HepG2 (cell line): ENCODE measurements around the gene AGPAT2. TPM values are rescaled to one million over a fixed set of nuclear protein-coding genes. Genes with fewer than 3 reads are reported as not detected.
A peak's percentile ranks its signal among the peaks of the same experiment; 100 is the strongest.

Source experiments
- ARNT2 ChIP-seq: sonication (generic); formaldehyde crosslinking; IDR thresholded peaks from 2 replicates; pipeline ENCODE4 v1.8.0; 2022; ENCODE audit warnings: mild to moderate bottlenecking, low read depth, missing genetic modification reagents, moderate library complexity
- ATRX ChIP-seq: sonication (generic); formaldehyde crosslinking; IDR thresholded peaks from 2 replicates; pipeline ENCODE4 v1.4.0; 2020; ENCODE audit warnings: missing genetic modification reagents, borderline replicate concordance
- CTCF ChIP-seq: sonication (generic); formaldehyde crosslinking; IDR thresholded peaks from 2 replicates; pipeline ENCODE4 v1.5.0; 2020; ENCODE audit warnings: mild to moderate bottlenecking, missing genetic modification reagents, moderate library complexity
- ETS1 ChIP-seq: sonication (generic); formaldehyde crosslinking; IDR thresholded peaks from 2 replicates; pipeline ENCODE4 v1.4.0; 2020; ENCODE audit warnings: missing genetic modification reagents
- HNRNPL ChIP-seq: fragments of 200-400 bp; formaldehyde crosslinking; IDR thresholded peaks from 2 replicates; pipeline ENCODE4 v1.6.1; 2017; ENCODE audit warnings: mild to moderate bottlenecking, low read depth, low read length
- ISL2 ChIP-seq: sonication (generic); formaldehyde crosslinking; IDR thresholded peaks from 2 replicates; pipeline ENCODE4 v1.5.0; 2020; ENCODE audit warnings: missing genetic modification reagents
- KAT2B ChIP-seq: fragments of 150-350 bp; IDR thresholded peaks from 2 replicates; pipeline ENCODE4 v1.6.1; 2014; ENCODE audit warnings: low read depth, low read length, borderline replicate concordance
- LCORL ChIP-seq, 2 experiments: fragments of 450-650 bp in 1 of 2; sonication (generic) in 1 of 2; formaldehyde crosslinking in 1 of 2; IDR thresholded peaks; 2 replicates each; pipeline versions ENCODE4 v1.5.0 to v1.6.1; 2017 to 2020; ENCODE audit warnings: antibody characterized with exemption in 1 of 2, missing genetic modification reagents in 1 of 2
- MAFK ChIP-seq, 2 experiments: IDR thresholded peaks in 1 of 2; conservative IDR thresholded peaks in 1 of 2; 2 replicates each; pipeline ENCODE4 v1.6.1; 2011; ENCODE audit warnings: improper control_type of control experiment in 2 of 2, low read length in 2 of 2
- RERE ChIP-seq: IDR thresholded peaks from 2 replicates; pipeline ENCODE4 v1.6.1; 2016; ENCODE audit warnings: low read depth, missing genetic modification reagents, missing compliant biosample characterization
- SMAD3 ChIP-seq: sonication (generic); formaldehyde crosslinking; IDR thresholded peaks from 2 replicates; pipeline ENCODE4 v1.4.0; 2020; ENCODE audit warnings: missing genetic modification reagents
- SPEN ChIP-seq: sonication (generic); formaldehyde crosslinking; IDR thresholded peaks from 2 replicates; pipeline ENCODE4 v1.5.1; 2020; ENCODE audit warnings: low read depth, mild to moderate bottlenecking, missing genetic modification reagents
- TAF1 ChIP-seq: sonication (generic); formaldehyde crosslinking; IDR thresholded peaks from 2 replicates; pipeline ENCODE4 v1.4.0; 2020; ENCODE audit warnings: missing genetic modification reagents
- ZNF180 ChIP-seq: sonication (generic); formaldehyde crosslinking; IDR thresholded peaks from 2 replicates; pipeline ENCODE4 v1.4.0; 2020; ENCODE audit warnings: low read depth, missing genetic modification reagents, borderline replicate concordance
- ZNF275 ChIP-seq: sonication (generic); formaldehyde crosslinking; IDR thresholded peaks from 2 replicates; pipeline ENCODE4 v1.8.0; 2022; ENCODE audit warnings: missing genetic modification reagents, mild to moderate bottlenecking, inconsistent platforms, borderline replicate concordance
- ZNF350 ChIP-seq: sonication (generic); formaldehyde crosslinking; IDR thresholded peaks from 2 replicates; pipeline ENCODE4 v1.4.0; 2020; ENCODE audit warnings: mild to moderate bottlenecking, low read depth, missing genetic modification reagents, borderline replicate concordance
- ZNF547 ChIP-seq: sonication (generic); formaldehyde crosslinking; IDR thresholded peaks from 2 replicates; pipeline ENCODE4 v1.5.1; 2020; ENCODE audit warnings: mild to moderate bottlenecking, missing genetic modification reagents
- ZNF678 ChIP-seq: sonication (generic); formaldehyde crosslinking; IDR thresholded peaks from 2 replicates; pipeline ENCODE4 v1.4.0; 2020; ENCODE audit warnings: mild to moderate bottlenecking, missing genetic modification reagents
- ZNF737 ChIP-seq: sonication (generic); formaldehyde crosslinking; IDR thresholded peaks from 2 replicates; pipeline ENCODE4 v1.5.0; 2020; ENCODE audit warnings: missing genetic modification reagents, mild to moderate bottlenecking, borderline replicate concordance
- ZNF891 ChIP-seq: sonication (generic); formaldehyde crosslinking; IDR thresholded peaks from 2 replicates; pipeline ENCODE4 v1.5.0; 2020; ENCODE audit warnings: mild to moderate bottlenecking, missing genetic modification reagents
- polyA plus RNA-seq, 8 experiments: library from polyadenylated mRNA; depleted of rRNA in 3 of 8; stranded (reverse) in 7 of 8; unstranded in 1 of 8; fragments of >200 nt; fragmentation: Illumina TruSeq in 4 of 8; extraction: Trizol in 4 of 8; gene quantifications; 2 replicates each; pipeline versions ENCODE4 v1.2.1 to v1.2.3, GENCODE V29; 2011 to 2016; ENCODE audit warnings: low read depth in 4 of 8, missing spikeins in 1 of 8, mixed read lengths in 1 of 8; ENCODE audit not compliant: insufficient read depth in 1 of 8
- total RNA-seq, 5 experiments: library from RNA; depleted of rRNA; stranded (reverse); fragments of >200 nt; fragmentation: Illumina TruSeq; extraction: Trizol; gene quantifications; 2 replicates each; pipeline ENCODE4 v1.2.3, GENCODE V29; 2016; ENCODE audit warnings: low read depth in 1 of 5

AGPAT2 gene
- total and polyA plus RNA-seq, 2 of the 13 experiments (the other 11 are each of a cell fraction or from before 2014, with no cell fraction given) = 3.9 to 25.8 TPM

- TF ChIP-seq ZNF275 (CRISPR knock-in tag) (no peak), CTCF (CRISPR knock-in tag) (peak; percentile 92), ATRX (no peak), ZNF678 (CRISPR knock-in tag) (no peak), SMAD3 (CRISPR knock-in tag) (no peak), ZNF350 (CRISPR knock-in tag) (no peak), ETS1 (CRISPR knock-in tag) (no peak), LCORL (IDR thresholded peaks at IDR 0.05) (no peak), LCORL (CRISPR knock-in tag; IDR thresholded peaks at IDR 0.05) (no peak), ZNF891 (0 out of 2 replicates have a peak, but pooled peaks have one; percentile 27), MAFK (conservative IDR thresholded peaks at IDR 0.05 in 1 of 2, IDR thresholded peaks at IDR 0.05 in 1 of 2; ENCODE audit: low read length in 2 of 2) (no peak), ISL2 (CRISPR knock-in tag) (no peak), KAT2B (no peak), SPEN (CRISPR knock-in tag) (no peak), ZNF737 (no peak), RERE (CRISPR knock-in tag) (no peak), ZNF180 (CRISPR knock-in tag) (no peak), HNRNPL (0 out of 2 replicates have a peak, but pooled peaks have one; percentile 46), TAF1 (no peak), ZNF547 (no peak), ARNT2 (CRISPR knock-in tag) (no peak)
Observed at GRCh38 chr9:136629879-136630661, 57.2 kb downstream of the AGPAT2 start (continued).
